NCI-H2029 (cell line): ENCODE measurements around the gene C1orf159.
"Not testable (repeated sequence)": the region's sequence is repeated elsewhere in the genome, so short reads cannot be mapped to it uniquely, and the experiment has no call there.

Experiments used
- DNase-seq: peaks from one replicate; lab custom pipeline; 2025; lab: John Stamatoyannopoulos, UW

Gene C1orf159

GRCh38 chr1:1149416-1149815 lies 33.5 kb upstream of the C1orf159 start:
- DNase-seq = no peak

- DNase-seq = no peak
Observed at GRCh38 chr1:1148569-1148968, 32.7 kb upstream of the C1orf159 start.

GRCh38 chr1:1148061-1148460 lies 32.2 kb upstream of the C1orf159 start:
- no peak for DNase-seq

DNA sequence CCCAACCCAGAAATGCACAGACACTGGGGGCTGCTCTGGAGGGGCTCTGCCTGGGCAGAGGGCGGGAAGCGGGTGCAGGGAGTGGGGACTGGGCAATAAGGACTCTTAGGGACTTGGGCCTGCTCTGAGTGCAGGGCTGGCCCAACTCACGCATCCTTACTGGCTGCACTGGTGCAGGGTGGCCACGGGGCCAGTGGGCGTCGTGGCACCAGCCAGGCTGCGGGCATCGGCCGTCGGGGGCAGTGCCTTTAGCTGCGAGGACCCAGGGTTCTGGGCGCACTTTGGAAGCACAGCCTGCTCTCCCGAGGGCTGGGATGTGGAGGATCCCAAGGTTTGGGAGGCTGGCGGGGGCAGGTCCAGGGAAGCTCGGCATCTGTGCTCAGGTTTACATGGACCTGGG lies 30.7 kb upstream of the C1orf159 start:
- DNase-seq = no peak

DNA sequence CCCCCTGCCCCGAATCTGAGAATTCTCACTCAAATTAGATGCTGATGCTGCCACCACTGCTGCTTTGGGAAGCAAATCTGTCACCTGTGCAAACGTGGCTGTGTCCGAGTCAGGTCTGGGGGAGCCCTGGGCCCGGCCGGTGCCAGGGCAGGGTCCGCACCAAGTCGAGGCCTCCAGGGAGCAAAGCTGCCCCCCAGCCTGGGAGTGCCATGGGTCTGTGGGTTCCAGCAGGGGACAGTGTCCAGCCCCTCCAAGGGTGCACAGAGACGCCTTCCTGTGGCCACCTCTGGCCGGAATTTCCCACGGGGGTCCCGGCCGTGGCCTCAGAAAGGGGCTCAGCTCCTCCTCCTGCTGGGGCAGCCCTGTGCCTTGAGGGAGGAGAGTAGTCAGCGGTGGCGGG lies 30.1 kb upstream of the C1orf159 start:
- no peak for DNase-seq

DNA sequence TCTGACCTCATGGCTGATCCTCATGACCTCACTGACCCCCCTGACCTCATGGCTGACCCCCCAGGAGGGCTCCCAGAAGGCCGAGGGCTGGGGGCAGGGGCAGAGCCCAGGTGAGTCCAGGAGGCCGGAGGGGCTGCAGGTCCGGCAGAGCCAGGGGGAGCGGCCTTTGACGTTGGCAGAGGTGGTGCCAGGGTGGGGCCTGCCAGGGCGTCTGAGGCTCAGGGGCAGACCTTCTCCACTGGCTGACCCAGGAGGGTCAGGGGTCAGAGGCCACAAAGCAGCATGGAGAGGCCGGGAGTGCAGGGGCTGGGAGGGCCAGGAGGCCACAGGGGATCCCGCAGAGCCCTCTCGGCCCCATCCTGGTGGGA lies 29.6 kb upstream of the C1orf159 start:
- no peak for DNase-seq

GRCh38 chr1:1144843-1145546 lies 29.1 kb upstream of the C1orf159 start:
- DNase-seq = no peak

GRCh38 chr1:1144122-1144842 lies 28.4 kb upstream of the C1orf159 start:
- peak; percentile 81 for DNase-seq

- no peak for DNase-seq
Observed at GRCh38 chr1:1143636-1144035, 27.7 kb upstream of the C1orf159 start.

DNA sequence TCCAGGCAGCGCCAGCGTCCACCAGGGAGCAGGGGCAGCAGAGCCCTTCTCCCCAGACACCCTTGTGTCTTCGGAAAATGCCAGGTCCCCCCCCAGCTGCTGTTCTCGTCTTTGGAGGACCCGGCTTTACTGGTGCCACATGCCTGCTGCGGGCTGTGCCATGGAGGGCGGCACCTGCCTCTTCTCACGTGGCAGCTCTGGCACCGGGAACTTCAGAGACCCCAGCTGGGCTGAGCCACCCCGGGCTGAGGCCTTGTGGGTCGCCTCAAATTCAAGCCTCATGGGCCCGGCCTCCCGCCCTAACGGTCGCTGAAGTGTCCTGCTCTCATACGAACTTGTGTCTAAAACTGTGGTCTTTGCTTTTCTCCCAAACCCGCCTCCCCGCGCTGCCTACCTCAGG lies 27.0 kb upstream of the C1orf159 start:
- no peak for DNase-seq

DNA sequence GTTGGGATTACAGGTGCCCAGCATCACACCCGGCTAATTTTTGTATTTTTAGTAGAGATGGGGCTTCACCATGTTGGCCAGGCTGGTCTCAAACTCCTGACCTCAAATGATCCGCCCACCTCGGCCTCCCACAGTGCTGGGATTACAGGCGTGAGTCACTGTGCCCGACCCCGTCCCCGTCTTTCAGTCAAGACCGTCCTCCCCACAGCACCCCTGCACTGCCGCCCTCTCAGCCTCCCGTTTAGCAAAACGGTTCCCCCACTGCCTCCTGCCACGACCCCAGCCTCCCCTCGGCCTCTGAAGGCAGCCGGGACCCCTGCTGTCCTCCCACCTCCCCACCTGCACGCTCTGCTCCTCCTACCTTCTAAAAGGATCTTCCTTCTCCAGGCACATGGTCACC lies 26.5 kb upstream of the C1orf159 start:
- DNase-seq = not testable (repeated sequence)

DNA sequence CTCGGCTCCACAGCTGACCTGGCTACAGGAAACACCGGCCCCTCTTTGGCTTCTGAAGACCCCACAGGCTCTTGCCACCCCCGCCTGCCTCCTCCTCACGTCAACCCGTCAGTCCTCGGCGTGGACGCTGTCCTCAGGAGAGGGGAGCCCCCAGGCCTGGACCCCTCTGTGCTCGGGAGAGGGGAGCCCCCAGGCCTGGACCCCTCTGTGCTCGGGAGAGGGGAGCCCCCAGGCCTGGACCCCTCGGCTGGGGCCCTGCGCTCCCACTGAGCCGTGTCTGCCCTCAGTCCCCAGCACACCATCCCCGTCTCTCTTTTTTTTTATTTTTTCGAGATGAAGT lies 26.0 kb upstream of the C1orf159 start:
- DNase-seq = no peak

DNA sequence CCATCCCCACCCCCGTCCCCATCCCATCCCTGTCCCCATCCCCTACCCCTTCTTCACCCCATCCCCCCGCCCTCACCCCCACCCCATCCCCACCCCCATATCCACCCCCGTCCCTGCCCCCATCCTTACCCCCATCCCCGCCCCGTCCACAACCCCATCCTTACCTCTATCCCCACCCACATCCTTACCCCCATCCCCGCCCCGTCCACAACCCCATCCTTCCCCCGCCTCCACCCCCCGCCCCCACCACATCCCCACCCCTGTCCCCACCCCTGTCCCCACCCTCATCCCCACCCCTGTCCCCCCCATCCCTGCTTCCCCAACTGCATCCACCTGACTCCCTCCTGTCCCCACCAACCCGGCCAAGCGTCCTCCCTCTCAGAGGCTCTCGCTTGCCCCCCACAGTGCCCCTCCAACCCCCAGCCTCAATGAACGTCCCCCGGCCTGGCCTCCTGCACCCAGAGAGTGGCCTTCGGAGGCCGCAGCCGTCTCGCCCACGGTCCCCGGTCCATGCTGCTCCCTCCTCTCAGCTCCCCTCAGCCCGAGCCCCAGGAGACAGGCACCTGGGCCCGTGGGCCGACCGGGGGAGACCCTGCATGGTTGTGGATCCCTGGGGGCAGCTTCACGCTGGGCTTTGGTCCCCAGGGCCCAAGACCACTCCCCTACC lies 25.5 kb upstream of the C1orf159 start:
- DNase-seq = no peak

DNA sequence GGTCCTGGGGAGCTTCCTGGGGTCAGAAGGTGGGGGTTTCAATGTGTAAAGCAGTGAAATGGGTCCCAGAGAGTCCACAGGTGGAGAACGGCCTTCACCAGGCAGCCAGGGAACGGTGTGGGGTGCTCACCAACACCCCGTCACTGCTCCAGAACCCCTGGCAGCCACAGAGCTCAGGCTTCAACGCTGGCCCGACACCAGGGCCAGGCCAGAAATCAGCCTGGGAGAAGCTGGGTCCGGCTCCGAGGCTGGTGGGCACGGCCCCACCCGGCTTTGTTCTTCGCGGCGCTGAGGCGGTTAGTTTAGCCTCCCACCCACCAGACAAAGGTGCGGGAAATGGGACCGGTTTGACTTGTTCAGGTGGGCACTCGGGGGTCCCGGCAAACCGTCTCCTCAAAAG lies 24.8 kb upstream of the C1orf159 start:
- no peak for DNase-seq

DNA sequence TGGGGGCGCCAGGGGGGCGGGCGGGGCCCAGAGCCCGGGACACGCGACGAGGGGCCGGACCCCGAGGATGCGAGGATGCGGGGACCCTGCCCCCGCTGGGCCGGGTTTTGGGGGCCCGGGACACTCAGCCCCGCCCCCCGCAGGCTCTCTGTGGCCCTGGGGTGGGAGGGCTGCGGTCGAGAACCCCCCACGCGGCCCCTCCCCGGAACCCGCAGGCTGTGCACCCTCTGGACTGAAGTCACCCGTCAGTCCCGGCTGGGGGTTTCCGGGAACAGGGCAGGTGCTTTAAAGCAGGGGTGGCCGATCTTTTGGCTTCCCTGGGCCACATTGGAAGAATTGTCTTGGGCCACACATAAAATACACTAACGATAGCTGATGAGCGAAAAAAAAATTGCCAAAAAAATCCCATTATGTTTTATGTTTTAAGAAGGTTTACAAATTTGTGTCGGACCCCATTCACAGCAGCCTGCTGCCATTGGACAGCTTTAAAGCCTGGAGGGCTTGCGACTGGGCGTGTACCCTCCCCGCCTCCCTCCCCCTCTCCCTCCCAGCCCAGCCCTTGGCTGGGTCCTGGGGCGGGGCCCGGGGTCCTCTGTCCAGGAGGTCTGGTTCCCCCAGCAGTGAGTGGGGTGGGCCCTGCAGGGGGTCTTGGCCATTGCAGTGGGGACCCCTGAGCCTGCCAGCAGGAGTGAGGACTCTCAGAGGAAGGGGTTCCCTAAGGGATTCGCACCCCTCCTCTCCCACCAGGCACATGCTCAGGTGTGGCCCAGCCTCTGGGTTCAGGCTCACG lies 21.6 kb upstream of the C1orf159 start:
- DNase-seq = no peak

DNA sequence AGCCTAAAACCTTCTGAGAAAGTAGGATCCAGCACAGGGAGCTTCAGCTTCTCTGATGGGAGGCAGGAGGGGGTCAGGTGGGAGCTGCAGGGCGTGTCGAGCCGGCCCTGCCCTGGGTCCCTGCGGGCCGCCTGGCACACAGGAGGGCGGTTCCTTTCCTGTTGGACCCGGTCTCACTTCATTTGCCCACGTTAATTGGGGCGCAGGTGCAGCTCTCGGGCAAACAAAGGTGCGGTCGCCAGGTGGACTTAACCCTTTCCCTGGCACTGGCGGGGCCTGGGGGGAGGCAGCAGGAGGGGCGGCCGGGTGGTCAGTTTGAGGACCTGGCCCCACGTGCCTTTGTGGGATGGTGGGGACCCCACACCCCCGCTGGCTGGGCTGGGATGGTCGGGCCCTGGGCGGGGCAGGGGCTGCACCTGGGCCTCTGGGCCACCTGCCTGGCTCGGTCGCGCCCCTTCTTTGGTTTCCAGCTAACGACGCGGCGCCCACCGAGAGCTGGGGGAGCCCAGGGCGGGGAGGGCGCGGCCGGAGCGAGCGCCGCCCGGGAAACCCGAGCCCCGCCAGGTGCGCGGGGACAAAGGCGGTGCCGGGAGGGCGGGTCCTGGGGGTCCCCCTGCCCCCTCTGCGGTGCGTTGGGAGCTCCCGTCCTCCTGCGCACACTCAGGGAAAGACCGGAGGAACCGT lies 20.8 kb upstream of the C1orf159 start:
- DNase-seq = peak; percentile 53

DNA sequence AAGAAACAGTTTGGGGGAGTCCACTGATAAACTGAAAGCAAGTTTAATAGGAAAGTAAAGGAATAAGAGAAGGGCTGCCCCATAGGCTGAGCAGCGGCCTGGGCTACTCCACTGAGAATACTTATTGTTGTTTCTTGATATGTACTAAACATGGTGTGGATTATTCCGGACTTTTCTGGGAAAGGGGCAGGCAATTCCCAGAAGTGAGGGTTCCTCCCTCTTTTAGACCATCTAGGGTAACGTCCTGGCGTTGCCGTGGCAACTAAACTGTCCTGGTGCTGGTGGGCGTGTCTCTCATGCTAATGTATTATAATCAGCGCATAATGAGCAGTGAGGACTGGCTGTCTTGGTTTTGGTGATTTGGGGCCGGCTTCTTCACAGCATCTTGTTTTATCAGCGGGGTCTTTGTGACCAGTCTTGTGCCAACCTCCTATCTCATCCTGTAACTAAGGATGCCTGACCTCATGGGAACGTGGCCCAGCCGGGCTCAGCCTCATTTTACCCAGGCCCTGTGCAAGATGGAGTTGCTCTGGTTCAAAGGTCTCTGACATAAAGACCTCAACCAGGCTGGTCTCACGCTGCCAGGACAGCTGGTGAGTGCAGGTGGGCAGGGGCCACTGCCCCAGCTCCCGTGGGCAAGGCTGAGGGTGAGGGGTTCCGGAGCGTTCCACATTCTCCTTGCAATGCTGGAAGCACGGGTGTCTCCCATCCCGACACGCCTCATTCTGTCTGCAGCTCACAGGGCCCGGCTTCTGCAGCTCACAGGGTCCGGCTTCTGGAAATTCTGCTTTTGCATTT lies 19.6 kb upstream of the C1orf159 start:
- DNase-seq = no peak

GRCh38 chr1:1134300-1134970 lies 18.5 kb upstream of the C1orf159 start:
- no peak for DNase-seq

GRCh38 chr1:1132956-1133750 lies 17.3 kb upstream of the C1orf159 start:
- DNase-seq = no peak
